GM12873 (cell line): ENCODE measurements around the gene CSMD2.

ENCODE experiments used
- TF ChIP-seq, protein P1 (sequence below): IDR thresholded peaks from 2 replicates; pipeline ENCODE4 v1.5.1; 2012; ENCODE audit warnings: low read depth, mild to moderate bottlenecking, moderate library complexity, low read length, control low read depth; ENCODE audit not compliant: insufficient read depth; ENCODE audit errors: missing control alignments

The CSMD2 gene

DNA sequence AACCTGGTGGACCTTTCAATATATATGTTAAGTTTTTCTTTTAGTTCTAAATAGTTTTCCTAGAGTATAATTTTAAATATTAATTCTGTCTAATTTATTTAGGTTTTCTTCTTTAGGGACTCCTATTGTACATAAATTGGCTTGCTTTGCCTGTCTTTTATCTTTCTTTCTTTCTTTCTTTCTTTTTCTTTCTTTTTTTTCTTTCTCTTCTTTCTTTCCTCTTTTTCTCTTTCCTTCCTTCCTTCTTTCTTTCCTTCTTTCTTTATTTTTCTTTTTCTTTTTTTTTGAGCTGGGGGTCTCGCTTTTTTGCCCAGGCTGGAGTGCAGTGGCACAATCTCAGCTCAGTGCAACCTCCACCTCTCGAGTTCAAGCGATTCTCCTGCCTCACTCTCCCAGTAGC, 657.4 kb downstream of the CSMD2 start:
- TF ChIP-seq, protein P1, sequence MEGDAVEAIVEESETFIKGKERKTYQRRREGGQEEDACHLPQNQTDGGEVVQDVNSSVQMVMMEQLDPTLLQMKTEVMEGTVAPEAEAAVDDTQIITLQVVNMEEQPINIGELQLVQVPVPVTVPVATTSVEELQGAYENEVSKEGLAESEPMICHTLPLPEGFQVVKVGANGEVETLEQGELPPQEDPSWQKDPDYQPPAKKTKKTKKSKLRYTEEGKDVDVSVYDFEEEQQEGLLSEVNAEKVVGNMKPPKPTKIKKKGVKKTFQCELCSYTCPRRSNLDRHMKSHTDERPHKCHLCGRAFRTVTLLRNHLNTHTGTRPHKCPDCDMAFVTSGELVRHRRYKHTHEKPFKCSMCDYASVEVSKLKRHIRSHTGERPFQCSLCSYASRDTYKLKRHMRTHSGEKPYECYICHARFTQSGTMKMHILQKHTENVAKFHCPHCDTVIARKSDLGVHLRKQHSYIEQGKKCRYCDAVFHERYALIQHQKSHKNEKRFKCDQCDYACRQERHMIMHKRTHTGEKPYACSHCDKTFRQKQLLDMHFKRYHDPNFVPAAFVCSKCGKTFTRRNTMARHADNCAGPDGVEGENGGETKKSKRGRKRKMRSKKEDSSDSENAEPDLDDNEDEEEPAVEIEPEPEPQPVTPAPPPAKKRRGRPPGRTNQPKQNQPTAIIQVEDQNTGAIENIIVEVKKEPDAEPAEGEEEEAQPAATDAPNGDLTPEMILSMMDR, result no peak

DNA sequence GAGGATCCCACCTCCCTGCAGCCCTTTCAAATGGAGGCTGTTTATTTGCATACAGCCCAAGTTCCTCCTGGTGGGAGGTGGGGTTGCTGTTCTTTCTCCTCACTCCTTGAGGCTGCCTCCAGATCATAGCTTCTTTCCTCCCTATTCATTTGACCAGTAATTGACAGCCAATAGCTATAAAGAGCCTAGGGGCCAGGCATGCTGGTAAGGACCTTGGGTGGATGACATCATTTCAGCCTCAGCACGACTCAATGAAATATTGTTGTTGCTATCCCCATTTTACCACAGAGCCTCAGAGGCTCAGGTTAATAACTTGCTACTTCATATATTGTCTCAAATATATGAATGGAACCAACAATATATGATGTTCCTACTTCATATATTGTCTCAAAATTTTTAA, 661.5 kb downstream of the CSMD2 start:
- TF ChIP-seq, protein P1, result no peak

DNA sequence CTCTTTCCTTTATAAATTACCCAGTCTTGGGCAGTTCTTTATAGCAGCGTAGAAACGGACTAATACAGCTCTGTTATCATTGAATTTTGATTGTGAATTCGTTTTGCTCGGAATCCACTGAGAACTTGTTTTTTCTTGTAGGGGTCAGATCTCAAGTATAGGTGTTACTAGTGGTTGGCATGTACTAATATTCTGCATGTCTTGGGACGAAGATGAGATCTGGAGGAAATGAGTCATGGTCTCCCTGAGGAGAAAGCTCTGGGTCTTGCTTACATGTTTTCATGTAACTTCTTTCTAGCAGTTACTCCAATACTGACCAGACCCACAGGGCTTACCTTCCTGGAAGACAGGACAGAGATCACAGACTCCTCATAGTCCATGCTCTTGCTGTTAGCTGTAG, 662.3 kb downstream of the CSMD2 start:
- TF ChIP-seq, protein P1, result no peak

DNA sequence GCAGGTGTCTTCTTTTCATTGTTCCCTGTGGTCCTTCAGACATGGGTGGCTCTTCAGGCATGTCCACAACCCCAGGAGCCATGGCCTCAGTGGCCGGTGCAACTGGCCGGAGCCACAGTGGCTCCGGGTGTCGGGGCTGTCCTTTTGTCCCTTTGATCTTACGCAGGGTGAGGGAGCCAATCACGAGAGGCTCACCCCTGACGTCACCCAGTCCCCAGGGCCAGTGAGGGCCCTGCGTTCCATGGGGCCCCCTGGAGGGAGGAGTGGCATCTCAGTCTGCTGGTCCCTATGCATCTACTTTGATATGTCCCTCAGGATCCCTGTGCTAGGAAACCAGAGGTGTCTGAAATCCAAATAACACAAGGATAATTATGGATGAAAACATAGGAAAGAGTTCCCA, 663.3 kb downstream of the CSMD2 start:
- TF ChIP-seq, protein P1, result no peak

DNA sequence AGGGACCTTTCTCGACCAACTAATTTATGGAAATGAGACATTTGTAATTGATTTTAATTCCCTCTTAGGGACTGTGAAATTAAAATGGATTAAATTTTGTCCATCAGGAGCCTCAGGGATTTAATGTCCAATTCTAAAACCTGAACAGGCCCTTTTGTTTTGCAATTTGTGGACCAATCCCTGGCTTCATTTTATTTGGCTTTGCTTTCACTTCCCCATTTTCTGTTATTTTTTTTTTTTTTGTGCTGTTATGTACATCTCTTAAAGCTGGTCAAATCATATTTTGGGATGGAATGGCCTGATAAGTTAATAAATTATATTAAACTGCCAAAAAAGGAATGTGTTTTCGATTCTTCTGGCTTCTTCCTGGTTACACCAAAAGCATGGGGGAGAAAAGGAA, 663.7 kb downstream of the CSMD2 start:
- TF ChIP-seq, protein P1, result no peak

DNA sequence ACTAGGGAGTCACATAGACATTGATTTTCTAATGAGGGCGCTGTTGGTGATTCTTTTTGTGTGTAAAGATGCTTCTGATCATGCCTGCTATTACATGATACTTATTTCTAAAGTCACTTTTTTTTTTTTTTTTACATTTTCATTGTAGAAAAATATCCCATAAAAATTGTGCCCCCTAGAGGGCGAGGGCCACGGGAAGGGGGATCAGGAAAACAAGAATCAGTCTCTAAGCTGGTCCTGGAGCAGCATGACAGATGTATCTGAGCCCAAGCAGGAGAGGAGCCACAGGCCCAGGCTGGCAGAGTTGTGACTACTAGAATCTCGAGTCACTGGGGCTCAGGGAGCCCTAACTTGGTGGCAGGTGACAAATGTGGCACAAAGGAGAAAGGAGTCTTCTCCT, 664.5 kb downstream of the CSMD2 start:
- TF ChIP-seq, protein P1, result no peak

DNA sequence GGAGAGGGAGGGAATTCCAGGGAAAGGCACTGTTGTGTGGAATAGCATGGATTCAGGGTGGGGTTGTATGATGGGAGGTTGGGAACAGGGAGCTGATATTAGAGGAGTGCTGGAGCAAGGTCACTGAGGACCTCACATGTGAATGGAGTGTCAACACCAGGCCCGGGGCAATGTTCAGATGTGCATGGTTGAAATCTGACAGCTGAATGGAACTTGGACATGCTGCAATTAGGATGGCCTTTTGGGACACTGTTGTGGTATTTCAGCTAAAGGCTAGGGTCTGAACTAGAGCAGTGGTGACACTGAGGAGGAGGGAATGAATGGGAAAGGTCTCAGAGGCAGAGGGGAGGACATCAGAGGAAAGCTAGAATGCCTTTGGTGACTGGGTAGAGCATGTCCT, 667.6 kb downstream of the CSMD2 start:
- TF ChIP-seq, protein P1, result no peak

DNA sequence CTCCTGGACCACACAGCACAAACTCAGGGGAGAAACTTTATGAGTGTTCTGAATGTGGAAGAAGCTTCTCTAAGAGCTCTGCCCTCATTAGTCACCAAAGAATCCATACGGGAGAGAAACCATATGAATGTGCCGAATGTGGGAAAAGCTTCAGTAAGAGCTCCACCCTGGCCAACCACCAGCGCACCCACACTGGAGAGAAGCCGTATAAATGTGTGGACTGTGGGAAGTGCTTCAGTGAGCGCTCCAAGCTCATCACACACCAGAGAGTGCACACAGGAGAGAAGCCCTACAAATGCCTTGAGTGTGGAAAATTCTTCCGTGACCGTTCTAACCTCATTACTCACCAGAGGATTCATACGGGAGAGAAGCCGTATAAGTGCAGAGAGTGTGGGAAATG, 670.1 kb downstream of the CSMD2 start:
- TF ChIP-seq, protein P1, result no peak
